GM12892 (cell line): Measurements from ENCODE around the gene PRKN.

Experiments
- POLR2A ChIP-seq: IDR thresholded peaks from 2 replicates; pipeline ENCODE4 v1.6.1; 2011; ENCODE audit warnings: low read depth, low read length, control low read depth
- POLR2AphosphoS5 ChIP-seq: IDR thresholded peaks from 2 replicates; pipeline ENCODE4 v1.6.1; 2011; ENCODE audit warnings: low read depth, low read length, control low read depth
- TAF1 ChIP-seq: IDR thresholded peaks from 2 replicates; pipeline ENCODE4 v1.6.1; 2011; ENCODE audit warnings: low read depth, mild to moderate bottlenecking, control low read depth, low read length, borderline replicate concordance

- TF ChIP-seq TAF1, result no peak
- no peak for TF ChIP-seq POLR2A
- no peak for TF ChIP-seq POLR2AphosphoS5
Measured at GRCh38 chr6:162710419-162710818, 17.1 kb downstream of the PRKN start.
